GM18870 (cell line): ENCODE measurements around the gene CCDC183.
"Not testable (repeated sequence)": the region's sequence is repeated elsewhere in the genome, so short reads cannot be mapped to it uniquely, and the experiment has no call there.

Source experiments
- ATAC-seq: cut with Tn5 transposase; IDR thresholded peaks from one replicate; pipeline ENCODE4 v1.9.1; 2021; ENCODE audit warnings: moderate library complexity; ENCODE audit not compliant: unreplicated experiment

Gene CCDC183

GRCh38 chr9:136823136-136824046 lies 27.3 kb downstream of the CCDC183 start:
- ATAC-seq: no peak

GRCh38 chr9:136824496-136825225 lies 28.5 kb downstream of the CCDC183 start:
- ATAC-seq: no peak

- ATAC-seq: no peak
Observed at GRCh38 chr9:136825295-136826187, 29.4 kb downstream of the CCDC183 start.

GRCh38 chr9:136826188-136826541 lies 30.0 kb downstream of the CCDC183 start:
- ATAC-seq: no peak

GRCh38 chr9:136826703-136827582 lies 30.8 kb downstream of the CCDC183 start:
- no peak for ATAC-seq

- ATAC-seq: no peak
Observed at GRCh38 chr9:136827794-136828473, 31.8 kb downstream of the CCDC183 start.

- no peak for ATAC-seq
Observed at GRCh38 chr9:136828474-136829140, 32.5 kb downstream of the CCDC183 start.

GRCh38 chr9:136829412-136829811 lies 33.3 kb downstream of the CCDC183 start:
- no peak for ATAC-seq

GRCh38 chr9:136829981-136830885 lies 34.1 kb downstream of the CCDC183 start:
- no peak for ATAC-seq

- no peak for ATAC-seq
Observed at GRCh38 chr9:136831002-136831719, 35.0 kb downstream of the CCDC183 start.

- ATAC-seq: no peak
Observed at GRCh38 chr9:136831720-136832104, 35.6 kb downstream of the CCDC183 start.

- no peak for ATAC-seq
Observed at GRCh38 chr9:136832581-136832980, 36.4 kb downstream of the CCDC183 start.

- ATAC-seq: not testable (repeated sequence)
Observed at GRCh38 chr9:136833381-136834048, 37.4 kb downstream of the CCDC183 start.

GRCh38 chr9:136835162-136835931 lies 39.2 kb downstream of the CCDC183 start:
- no peak for ATAC-seq

GRCh38 chr9:136835932-136836904 lies 40.1 kb downstream of the CCDC183 start:
- ATAC-seq: no peak
